Measurements from ENCODE around the gene NECAB2.

NECAB2 gene

DNA sequence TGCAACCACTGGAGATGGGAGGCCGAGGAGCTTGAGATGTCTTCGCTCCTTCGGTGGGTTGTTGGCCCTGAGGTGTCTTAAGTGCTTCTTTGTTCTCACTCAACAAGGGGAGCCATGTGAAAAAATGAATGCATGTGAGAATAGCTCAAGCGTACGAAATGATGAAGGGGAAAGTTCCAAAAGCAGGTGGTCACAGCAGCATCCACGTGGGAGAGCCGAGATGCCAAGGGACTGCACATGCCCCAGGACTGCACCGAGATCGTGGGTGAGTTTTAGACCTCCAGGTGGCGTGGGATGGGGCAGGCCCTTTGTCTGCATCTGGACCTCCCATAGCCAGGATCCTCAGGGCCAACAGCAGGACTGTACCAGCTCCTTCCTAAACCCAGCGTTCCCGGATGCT is 66.5 kb downstream of the NECAB2 start:
- DNase-seq (no peak), ATAC-seq (ENCODE audit: insufficient read depth, low read depth) (no peak)
- H3K9me3 ChIP-seq (ENCODE audit: insufficient read depth, low read length, severe bottlenecking), result no peaks in the 10 kb centered on the region
- H3K79me2 ChIP-seq (ENCODE audit: insufficient read depth, low read length), result no peaks in the 10 kb centered on the region
- no peak overlapping the region for H3K27ac ChIP-seq (ENCODE audit: low read length)
- no peak overlapping the region for H3K4me3 ChIP-seq (ENCODE audit: low read depth in 1 of 2, low read length in 2 of 2)
- no peak overlapping the region for H3K9ac ChIP-seq (ENCODE audit: low read depth, low read length)
- peaks cover 7% of the 10 kb centered on the region for H4K20me1 ChIP-seq (ENCODE audit: insufficient read depth, low read length)
- TF ChIP-seq, protein P1, sequence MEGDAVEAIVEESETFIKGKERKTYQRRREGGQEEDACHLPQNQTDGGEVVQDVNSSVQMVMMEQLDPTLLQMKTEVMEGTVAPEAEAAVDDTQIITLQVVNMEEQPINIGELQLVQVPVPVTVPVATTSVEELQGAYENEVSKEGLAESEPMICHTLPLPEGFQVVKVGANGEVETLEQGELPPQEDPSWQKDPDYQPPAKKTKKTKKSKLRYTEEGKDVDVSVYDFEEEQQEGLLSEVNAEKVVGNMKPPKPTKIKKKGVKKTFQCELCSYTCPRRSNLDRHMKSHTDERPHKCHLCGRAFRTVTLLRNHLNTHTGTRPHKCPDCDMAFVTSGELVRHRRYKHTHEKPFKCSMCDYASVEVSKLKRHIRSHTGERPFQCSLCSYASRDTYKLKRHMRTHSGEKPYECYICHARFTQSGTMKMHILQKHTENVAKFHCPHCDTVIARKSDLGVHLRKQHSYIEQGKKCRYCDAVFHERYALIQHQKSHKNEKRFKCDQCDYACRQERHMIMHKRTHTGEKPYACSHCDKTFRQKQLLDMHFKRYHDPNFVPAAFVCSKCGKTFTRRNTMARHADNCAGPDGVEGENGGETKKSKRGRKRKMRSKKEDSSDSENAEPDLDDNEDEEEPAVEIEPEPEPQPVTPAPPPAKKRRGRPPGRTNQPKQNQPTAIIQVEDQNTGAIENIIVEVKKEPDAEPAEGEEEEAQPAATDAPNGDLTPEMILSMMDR (IDR thresholded peaks at IDR 0.05; ENCODE audit: borderline replicate concordance, extremely low read depth, low read length, poor library complexity, severe bottlenecking), result no peak
- TF ChIP-seq EZH2 (IDR thresholded peaks at IDR 0.05; ENCODE audit: borderline replicate concordance, low read depth, low read length, severe bottlenecking), result no peak
- no peaks in the 10 kb centered on the region for H3K36me3 ChIP-seq (ENCODE audit: insufficient read depth, low read length)
- H3K4me2 ChIP-seq (ENCODE audit: insufficient read depth, low read length), result no peak overlapping the region
- peaks cover 5% of the 10 kb centered on the region for H3K27me3 ChIP-seq (ENCODE audit: insufficient read depth, low read length, poor library complexity)
- no peaks in the 10 kb centered on the region for H3K4me1 ChIP-seq (ENCODE audit: insufficient read depth, low read length)
- no peak overlapping the region for H2AFZ ChIP-seq (ENCODE audit: low read depth, low read length)

DNA sequence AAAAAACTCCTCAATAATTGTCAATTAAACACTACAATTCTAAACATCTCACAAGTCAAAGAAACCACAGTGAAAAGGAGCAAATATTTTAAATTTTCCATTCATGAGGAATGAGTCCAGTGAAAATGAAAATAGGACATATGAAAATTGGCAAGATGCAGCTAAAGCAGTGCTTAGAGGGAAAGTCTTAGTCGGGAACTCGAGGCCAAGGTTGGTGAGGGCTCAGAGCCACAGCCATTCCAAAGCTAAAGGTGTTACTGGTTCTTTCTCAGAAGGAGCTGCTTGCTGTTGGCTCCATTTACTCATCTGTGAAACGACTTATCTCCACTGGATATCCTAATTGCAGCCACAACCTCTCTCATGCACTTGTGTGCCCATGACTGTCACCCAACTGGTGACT is 68.1 kb downstream of the NECAB2 start:
- Histone ChIP-seq H4K20me1 (ENCODE audit: insufficient read depth, low read length) (peaks cover 2% of the 10 kb centered on the region), H3K4me2 (ENCODE audit: insufficient read depth, low read length) (no peak overlapping the region), H2AFZ (ENCODE audit: low read depth, low read length) (no peak overlapping the region), H3K36me3 (ENCODE audit: insufficient read depth, low read length) (no peaks in the 10 kb centered on the region), H3K79me2 (ENCODE audit: insufficient read depth, low read length) (no peaks in the 10 kb centered on the region), H3K4me1 (ENCODE audit: insufficient read depth, low read length) (no peaks in the 10 kb centered on the region), H3K9ac (ENCODE audit: low read depth, low read length) (no peak overlapping the region), H3K4me3 (ENCODE audit: low read depth in 1 of 2, low read length in 2 of 2) (no peak overlapping the region), H3K27me3 (ENCODE audit: insufficient read depth, low read length, poor library complexity) (no peaks in the 10 kb centered on the region), H3K27ac (ENCODE audit: low read length) (no peak overlapping the region), H3K9me3 (ENCODE audit: insufficient read depth, low read length, severe bottlenecking) (no peaks in the 10 kb centered on the region)
- no peak for ATAC-seq (ENCODE audit: insufficient read depth, low read depth)
- TF ChIP-seq, protein P1 (IDR thresholded peaks at IDR 0.05; ENCODE audit: borderline replicate concordance, extremely low read depth, low read length, poor library complexity, severe bottlenecking), result no peak
- no peak for TF ChIP-seq EZH2 (IDR thresholded peaks at IDR 0.05; ENCODE audit: borderline replicate concordance, low read depth, low read length, severe bottlenecking)
- DNase-seq, result no peak

DNA sequence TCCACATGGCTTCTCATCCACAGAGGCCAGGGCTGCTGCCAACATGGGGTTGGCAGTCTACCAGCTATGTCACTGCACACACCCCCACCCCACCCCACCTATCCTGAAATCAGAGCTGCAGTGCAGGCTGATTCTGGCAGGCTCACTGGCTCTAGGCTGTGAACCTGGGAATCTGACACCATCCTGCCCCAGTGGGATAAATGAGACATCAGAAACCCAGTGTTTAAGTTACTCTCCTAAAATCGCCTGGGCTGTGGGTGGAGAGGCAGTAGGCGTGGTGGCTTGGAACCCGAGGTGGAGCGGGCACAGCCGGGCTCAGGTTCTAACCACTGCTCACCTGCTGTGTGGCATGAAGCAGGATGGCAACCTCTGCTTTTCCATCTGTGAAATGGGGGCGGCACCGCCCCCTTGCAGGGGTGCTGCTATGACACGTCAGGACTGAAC is 69.0 kb downstream of the NECAB2 start:
- Histone ChIP-seq H3K4me3 (ENCODE audit: low read depth in 1 of 2, low read length in 2 of 2) (no peak overlapping the region), H3K9me3 (ENCODE audit: insufficient read depth, low read length, severe bottlenecking) (no peaks in the 10 kb centered on the region), H3K9ac (ENCODE audit: low read depth, low read length) (no peak overlapping the region), H4K20me1 (ENCODE audit: insufficient read depth, low read length) (no peaks in the 10 kb centered on the region), H3K36me3 (ENCODE audit: insufficient read depth, low read length) (no peaks in the 10 kb centered on the region), H3K4me2 (ENCODE audit: insufficient read depth, low read length) (no peak overlapping the region), H3K4me1 (ENCODE audit: insufficient read depth, low read length) (no peaks in the 10 kb centered on the region), H3K27ac (ENCODE audit: low read length) (no peak overlapping the region), H3K79me2 (ENCODE audit: insufficient read depth, low read length) (no peaks in the 10 kb centered on the region), H2AFZ (ENCODE audit: low read depth, low read length) (no peak overlapping the region), H3K27me3 (ENCODE audit: insufficient read depth, low read length, poor library complexity) (no peaks in the 10 kb centered on the region)
- no peak for DNase-seq
- TF ChIP-seq, protein P1 (IDR thresholded peaks at IDR 0.05; ENCODE audit: borderline replicate concordance, extremely low read depth, low read length, poor library complexity, severe bottlenecking), result no peak
- TF ChIP-seq EZH2 (IDR thresholded peaks at IDR 0.05; ENCODE audit: borderline replicate concordance, low read depth, low read length, severe bottlenecking), result no peak
- no peak for ATAC-seq (ENCODE audit: insufficient read depth, low read depth)

DNA sequence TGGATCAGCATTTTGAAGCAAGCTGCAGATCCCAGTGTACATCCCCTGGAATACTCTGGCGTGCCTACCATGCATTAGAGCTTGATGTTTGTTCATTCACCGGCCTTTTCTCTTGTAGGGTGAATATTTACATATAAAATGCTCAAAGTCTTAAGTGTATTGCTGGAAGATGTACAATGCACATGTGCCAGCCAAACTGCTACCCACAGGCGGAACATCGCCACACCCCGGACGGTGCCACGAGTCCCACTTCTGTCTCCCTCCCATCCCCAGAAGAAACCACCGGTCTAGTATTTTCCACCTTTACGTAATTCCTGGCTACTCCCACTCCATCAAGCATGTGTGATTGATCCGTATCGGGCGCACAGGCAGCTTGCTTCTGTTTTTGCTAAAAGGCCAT is 70.4 kb downstream of the NECAB2 start:
- Histone ChIP-seq H3K36me3 (ENCODE audit: insufficient read depth, low read length) (no peaks in the 10 kb centered on the region), H3K4me2 (ENCODE audit: insufficient read depth, low read length) (no peak overlapping the region), H3K27ac (ENCODE audit: low read length) (no peak overlapping the region), H3K4me1 (ENCODE audit: insufficient read depth, low read length) (no peaks in the 10 kb centered on the region), H3K9ac (ENCODE audit: low read depth, low read length) (no peak overlapping the region), H3K9me3 (ENCODE audit: insufficient read depth, low read length, severe bottlenecking) (no peaks in the 10 kb centered on the region), H3K27me3 (ENCODE audit: insufficient read depth, low read length, poor library complexity) (no peaks in the 10 kb centered on the region), H3K4me3 (ENCODE audit: low read depth in 1 of 2, low read length in 2 of 2) (no peak overlapping the region), H2AFZ (ENCODE audit: low read depth, low read length) (no peak overlapping the region), H4K20me1 (ENCODE audit: insufficient read depth, low read length) (no peaks in the 10 kb centered on the region), H3K79me2 (ENCODE audit: insufficient read depth, low read length) (no peaks in the 10 kb centered on the region)
- TF ChIP-seq, protein P1 (IDR thresholded peaks at IDR 0.05; ENCODE audit: borderline replicate concordance, extremely low read depth, low read length, poor library complexity, severe bottlenecking), result no peak
- TF ChIP-seq EZH2 (IDR thresholded peaks at IDR 0.05; ENCODE audit: borderline replicate concordance, low read depth, low read length, severe bottlenecking), result no peak
- DNase-seq (no peak), ATAC-seq (ENCODE audit: insufficient read depth, low read depth) (no peak)
